Daoy (cell line): Measurements from ENCODE around the gene ASH1L. TPM values are rescaled to one million over a fixed set of nuclear protein-coding genes. Genes with fewer than 3 reads are reported as not detected.
"Not testable (repeated sequence)": the region's sequence is repeated elsewhere in the genome, so short reads cannot be mapped to it uniquely, and the experiment has no call there.

ENCODE experiments used
- DNase-seq: peaks from one replicate; pipeline ENCODE4 v3.0.0-alpha.2; 2015; ENCODE audit warnings: low read depth
- total RNA-seq: library from RNA; depleted of rRNA; stranded (reverse); fragments of >200 nt; shearing (Covaris generic); gene quantifications from 2 replicates; pipeline ENCODE4 v1.2.3, GENCODE V29; 2014; rRNA removed

The ASH1L gene
- total RNA-seq = 16.2 and 16.5 TPM in 2 replicates

GRCh38 chr1:155562581-155563376, at the start of gene ASH1L:
Gene ASH1L (minus strand): TSS chr1:155562803. CDS start chr1:155521519, 41,284 bp downstream.
- DNase-seq = peak; percentile 96

GRCh38 chr1:155610257-155610647, 47.6 kb upstream of the ASH1L start:
- not testable (repeated sequence) for DNase-seq

GRCh38 chr1:155609515-155610256, 47.1 kb upstream of the ASH1L start, which contains the start of gene MSTO1:
Gene MSTO1 (plus strand): TSS chr1:155610218. CDS start chr1:155610249, 31 bp downstream.
- DNase-seq = peak; percentile 99

- no peak for DNase-seq
Observed at GRCh38 chr1:155608888-155609225, 46.3 kb upstream of the ASH1L start.

GRCh38 chr1:155607708-155608107, 45.1 kb upstream of the ASH1L start:
- no peak for DNase-seq

GRCh38 chr1:155599828-155600572, 37.4 kb upstream of the ASH1L start:
- not testable (repeated sequence) for DNase-seq

GRCh38 chr1:155598842-155599331, 36.3 kb upstream of the ASH1L start:
- DNase-seq = no peak

GRCh38 chr1:155596864-155597263, 34.3 kb upstream of the ASH1L start:
- no peak for DNase-seq

GRCh38 chr1:155595877-155596474, 33.4 kb upstream of the ASH1L start:
- DNase-seq = not testable (repeated sequence)

- peak; percentile 37 for DNase-seq
Observed at GRCh38 chr1:155591770-155592169, 29.2 kb upstream of the ASH1L start.

GRCh38 chr1:155590516-155591247, 28.1 kb upstream of the ASH1L start:
- not testable (repeated sequence) for DNase-seq

GRCh38 chr1:155589282-155589681, 26.7 kb upstream of the ASH1L start:
- DNase-seq = not testable (repeated sequence)

GRCh38 chr1:155583846-155584245, 21.2 kb upstream of the ASH1L start:
- DNase-seq = not testable (repeated sequence)

GRCh38 chr1:155575608-155576007, 13.0 kb upstream of the ASH1L start:
- DNase-seq = not testable (repeated sequence)

- no peak for DNase-seq
Observed at GRCh38 chr1:155574077-155574476, 11.5 kb upstream of the ASH1L start.

GRCh38 chr1:155570593-155570990, 8.0 kb upstream of the ASH1L start:
- no peak for DNase-seq

GRCh38 chr1:155569988-155570592, 7.5 kb upstream of the ASH1L start:
- no peak for DNase-seq

GRCh38 chr1:155563377-155564022, 897 bp upstream of the ASH1L start:
- not testable (repeated sequence) for DNase-seq

GRCh38 chr1:155561779-155562580, 623 bp downstream of the ASH1L start:
- not testable (repeated sequence) for DNase-seq
